ENCODE data around the gene UPB1. TPM values are rescaled to one million over a fixed set of nuclear protein-coding genes. Genes with fewer than 3 reads are reported as not detected.

Gene UPB1
- total RNA-seq, 4 donors from 2014 or later: 0.44 to 0.57 TPM; not detected in 2

DNA sequence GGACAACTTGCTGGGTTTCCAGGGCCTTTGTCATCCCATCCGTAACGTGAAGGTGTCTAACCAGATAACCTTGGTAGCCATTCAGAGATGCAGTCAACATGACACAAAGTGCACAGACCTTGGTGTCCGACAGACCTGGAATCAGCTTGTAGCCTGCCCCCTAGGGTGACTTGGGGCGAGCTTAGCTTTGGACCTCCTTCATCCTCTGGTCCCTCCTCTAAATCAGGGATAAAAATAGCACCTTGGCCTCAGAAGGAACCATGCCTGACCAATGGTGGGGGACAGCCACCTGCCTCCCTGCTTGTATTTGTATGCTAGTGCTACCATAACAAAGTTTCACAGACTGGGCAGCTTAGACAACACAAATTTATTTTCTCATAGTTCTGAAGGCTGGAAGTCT is 64.3 kb downstream of the UPB1 start:
- TF ChIP-seq, protein P1, sequence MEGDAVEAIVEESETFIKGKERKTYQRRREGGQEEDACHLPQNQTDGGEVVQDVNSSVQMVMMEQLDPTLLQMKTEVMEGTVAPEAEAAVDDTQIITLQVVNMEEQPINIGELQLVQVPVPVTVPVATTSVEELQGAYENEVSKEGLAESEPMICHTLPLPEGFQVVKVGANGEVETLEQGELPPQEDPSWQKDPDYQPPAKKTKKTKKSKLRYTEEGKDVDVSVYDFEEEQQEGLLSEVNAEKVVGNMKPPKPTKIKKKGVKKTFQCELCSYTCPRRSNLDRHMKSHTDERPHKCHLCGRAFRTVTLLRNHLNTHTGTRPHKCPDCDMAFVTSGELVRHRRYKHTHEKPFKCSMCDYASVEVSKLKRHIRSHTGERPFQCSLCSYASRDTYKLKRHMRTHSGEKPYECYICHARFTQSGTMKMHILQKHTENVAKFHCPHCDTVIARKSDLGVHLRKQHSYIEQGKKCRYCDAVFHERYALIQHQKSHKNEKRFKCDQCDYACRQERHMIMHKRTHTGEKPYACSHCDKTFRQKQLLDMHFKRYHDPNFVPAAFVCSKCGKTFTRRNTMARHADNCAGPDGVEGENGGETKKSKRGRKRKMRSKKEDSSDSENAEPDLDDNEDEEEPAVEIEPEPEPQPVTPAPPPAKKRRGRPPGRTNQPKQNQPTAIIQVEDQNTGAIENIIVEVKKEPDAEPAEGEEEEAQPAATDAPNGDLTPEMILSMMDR (IDR thresholded peaks at IDR 0.05; ENCODE audit: low read depth): no peak

- TF ChIP-seq, protein P1 (IDR thresholded peaks at IDR 0.05; ENCODE audit: low read depth): no peak
These were observed 68.1 kb downstream of the UPB1 start for GRCh38 chr22:24563246-24563645.

DNA sequence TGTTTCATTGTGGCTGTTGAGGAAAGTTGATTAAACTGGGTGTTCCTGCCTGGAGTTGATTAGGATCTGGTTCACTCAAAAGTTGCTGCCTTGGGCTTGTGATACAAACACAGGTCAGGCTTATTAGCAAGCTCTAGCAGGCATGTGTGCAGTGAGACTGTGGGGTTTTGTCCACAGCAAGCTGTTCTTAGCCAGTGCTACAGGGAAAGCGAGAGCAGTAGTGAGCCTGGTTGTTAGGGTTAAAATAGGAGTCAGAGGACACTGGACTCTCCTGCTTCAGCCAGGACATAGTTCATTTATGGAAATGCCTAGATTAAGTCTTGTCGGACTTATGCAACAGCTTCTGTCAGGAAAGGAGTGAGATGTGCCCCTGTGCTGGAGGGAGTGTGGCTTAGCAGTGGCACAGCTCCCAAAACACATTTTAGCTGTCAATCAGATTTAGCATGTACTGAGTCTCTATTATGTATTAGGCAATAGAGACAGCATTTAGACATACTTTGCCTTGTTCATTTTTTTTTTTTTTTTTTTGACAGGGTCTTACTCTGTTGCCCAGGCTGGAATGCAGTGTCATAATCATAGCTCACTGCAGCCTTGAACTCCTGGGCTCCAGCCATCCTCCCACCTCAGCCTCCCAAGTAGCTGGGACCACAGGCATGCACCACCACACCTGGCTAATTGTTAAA is 69.4 kb downstream of the UPB1 start:
- TF ChIP-seq, protein P1 (IDR thresholded peaks at IDR 0.05; ENCODE audit: low read depth): no peak

GRCh38 chr22:24565077-24565476 is 69.9 kb downstream of the UPB1 start:
- TF ChIP-seq, protein P1 (IDR thresholded peaks at IDR 0.05; ENCODE audit: low read depth): no peak

DNA sequence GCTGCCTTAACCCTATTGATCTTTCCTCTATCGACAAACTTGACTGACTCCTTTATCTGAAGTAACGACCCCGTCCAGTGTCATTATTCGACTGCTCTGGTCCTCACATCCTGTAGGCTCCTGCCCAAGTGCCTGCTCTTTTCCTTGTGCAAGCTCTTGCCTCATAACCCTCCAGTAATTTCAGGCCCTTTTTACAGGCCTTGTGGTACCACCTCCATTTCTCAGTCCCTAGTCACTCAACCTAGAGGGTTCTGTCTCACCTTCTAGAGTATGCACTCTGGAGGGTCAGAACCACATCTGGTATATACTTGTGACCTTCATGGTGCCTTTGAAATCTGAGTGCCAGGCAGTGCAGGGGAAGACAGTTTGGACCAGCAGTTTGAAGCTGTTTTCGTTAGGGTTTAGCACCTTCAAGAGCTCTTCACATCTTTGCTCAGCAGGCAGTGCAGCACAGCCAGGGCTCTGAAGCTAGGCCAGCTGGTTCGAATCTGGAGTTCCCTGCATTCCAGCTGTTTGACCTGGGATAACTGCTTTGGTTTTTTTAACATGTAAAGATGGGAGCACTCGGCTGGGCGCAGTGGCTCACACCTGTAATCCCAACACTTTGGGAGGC is 71.9 kb downstream of the UPB1 start:
- TF ChIP-seq, protein P1 (IDR thresholded peaks at IDR 0.05; ENCODE audit: low read depth): no peak

DNA sequence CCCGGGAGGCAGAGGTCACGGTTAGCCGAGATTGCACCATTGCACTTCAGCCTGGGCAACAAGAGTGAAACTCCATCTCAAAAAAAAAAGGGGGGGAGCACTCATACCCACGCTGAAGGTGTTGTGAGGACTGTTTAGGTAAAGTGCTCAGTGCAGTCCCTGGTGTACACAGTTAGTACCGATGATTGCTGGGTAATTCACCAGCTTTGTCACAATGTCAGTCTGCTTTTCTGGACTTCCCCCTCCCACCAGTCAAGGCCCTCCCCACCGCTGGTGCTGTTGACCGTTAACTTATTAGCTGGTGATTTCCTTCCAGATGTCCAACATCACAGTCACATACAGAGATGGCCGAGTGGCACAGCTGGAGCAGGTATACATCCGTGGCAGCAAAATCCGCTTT is 72.5 kb downstream of the UPB1 start:
- TF ChIP-seq, protein P1 (IDR thresholded peaks at IDR 0.05; ENCODE audit: low read depth): no peak

DNA sequence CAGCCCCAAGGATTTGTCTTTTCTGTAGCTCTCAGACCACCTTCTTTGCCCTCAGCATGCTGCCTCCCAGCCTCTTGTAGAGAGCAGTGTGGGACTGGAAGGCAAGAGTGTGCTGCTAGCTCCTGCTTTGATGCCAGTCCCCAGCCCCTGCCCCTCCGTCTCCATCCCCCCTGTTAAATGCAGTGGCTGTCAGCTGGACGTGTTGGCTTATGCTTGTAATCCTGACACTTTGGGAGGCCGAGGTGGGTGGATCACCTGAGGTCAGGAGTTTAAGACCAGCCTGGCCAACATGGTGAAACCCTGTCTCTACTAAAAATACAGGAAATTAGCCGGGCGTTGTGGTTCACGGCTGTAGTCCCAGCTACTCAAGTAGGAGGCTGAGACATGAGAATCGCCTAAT is 76.1 kb downstream of the UPB1 start:
- TF ChIP-seq, protein P1 (IDR thresholded peaks at IDR 0.05; ENCODE audit: low read depth): no peak
